IMR-90 (cell line): Measurements from ENCODE around the gene CCDC38. TPM values are rescaled to one million over a fixed set of nuclear protein-coding genes. Genes with fewer than 3 reads are reported as not detected.

Experiments
- ATAC-seq: fragments of 200-7000 bp; cut with Tn5 transposase; 2 replicates; pipeline ENCODE4 v1.9.1; 2020; ENCODE audit warnings: low read depth, mild to moderate bottlenecking, moderate library complexity
- BruUV-seq: library from RNA; stranded (reverse); fragments of 400-500 nt; replicated peaks from 2 replicates; lab custom pipeline; 2021; lab: Mats Ljungman, UMichigan
- CTCF ChIA-PET: fragments of 300-600 bp; formaldehyde crosslinking; extraction: SDS; loops from one replicate; lab custom pipeline; 2021; ENCODE audit warnings: antibody characterized with exemption; lab: Yijun Ruan, JAX
- POLR2A ChIA-PET: fragments of 300-600 bp; sonication (Branson Sonifier 250); formaldehyde crosslinking; loops from one replicate; lab custom pipeline; 2022; ENCODE audit warnings: antibody characterized with exemption; ENCODE audit not compliant: unreplicated experiment; lab: Charles Lee
- DNase-seq: peaks from one replicate; pipeline ENCODE4 v3.0.0; 2013
- H2AFZ ChIP-seq: replicated peaks from 2 replicates; pipeline ENCODE3; 2013; ENCODE audit warnings: low read length, mild to moderate bottlenecking; ENCODE audit not compliant: poor library complexity
- H2AK5ac ChIP-seq: 2 replicates; pipeline ENCODE4 v1.6.1; 2013; ENCODE audit warnings: low read depth, low read length, inconsistent platforms
- H2AK9ac ChIP-seq: replicated peaks from 2 replicates; pipeline ENCODE3; 2013; ENCODE audit warnings: mild to moderate bottlenecking, low read depth, low read length, moderate library complexity; ENCODE audit not compliant: poor library complexity
- H2BK120ac ChIP-seq: 2 replicates; pipeline ENCODE4 v1.6.1; 2013; ENCODE audit warnings: low read depth, low read length, inconsistent platforms
- H2BK15ac ChIP-seq: 3 replicates; pipeline ENCODE4 v1.6.1; 2013; ENCODE audit warnings: low read depth, low read length, inconsistent platforms
- H2BK20ac ChIP-seq: 2 replicates; pipeline ENCODE4 v1.6.1; 2013; ENCODE audit warnings: low read depth, mild to moderate bottlenecking, inconsistent platforms, low read length, moderate library complexity
- H2BK5ac ChIP-seq: 2 replicates; pipeline ENCODE4 v1.6.1; 2013; ENCODE audit warnings: mild to moderate bottlenecking, low read depth, low read length, inconsistent platforms; ENCODE audit not compliant: poor library complexity, severe bottlenecking
- H3K14ac ChIP-seq: replicated peaks from 2 replicates; pipeline ENCODE4 v1.6.1; 2013; ENCODE audit warnings: low read depth, low read length, inconsistent platforms
- H3K18ac ChIP-seq: 2 replicates; pipeline ENCODE4 v1.6.1; 2013; ENCODE audit warnings: low read depth, low read length, control low read depth
- H3K23ac ChIP-seq: 2 replicates; pipeline ENCODE4 v1.6.1; 2013; ENCODE audit warnings: low read depth, low read length, inconsistent platforms
- H3K27ac ChIP-seq: 2 replicates; pipeline ENCODE4 v1.5.1; 2013; ENCODE audit warnings: mild to moderate bottlenecking, control low read depth, low read length; ENCODE audit not compliant: insufficient read depth
- H3K27me3 ChIP-seq: 2 replicates; pipeline ENCODE4 v1.6.1; 2013; ENCODE audit warnings: low read length; ENCODE audit not compliant: control insufficient read depth, insufficient read depth
- H3K36me3 ChIP-seq: 2 replicates; pipeline ENCODE4 v1.6.1; 2013; ENCODE audit warnings: low read length, mixed read lengths; ENCODE audit not compliant: control insufficient read depth, insufficient read depth
- H3K4ac ChIP-seq: 2 replicates; pipeline ENCODE4 v1.6.1; 2013; ENCODE audit warnings: low read depth, low read length, inconsistent platforms
- H3K4me1 ChIP-seq: 2 replicates; pipeline ENCODE4 v1.6.1; 2013; ENCODE audit warnings: low read length, mixed read lengths; ENCODE audit not compliant: control insufficient read depth, insufficient read depth
- H3K4me2 ChIP-seq: 2 replicates; pipeline ENCODE4 v1.6.1; 2013; ENCODE audit warnings: low read depth, mild to moderate bottlenecking, control low read depth, low read length, moderate library complexity
- H3K4me3 ChIP-seq: 2 replicates; pipeline ENCODE4 v1.5.1; 2013; ENCODE audit warnings: low read depth, mild to moderate bottlenecking, control low read depth, low read length, moderate library complexity; ENCODE audit not compliant: insufficient read depth
- H3K56ac ChIP-seq: 2 replicates; pipeline ENCODE4 v1.6.1; 2013; ENCODE audit warnings: low read length, inconsistent platforms; ENCODE audit not compliant: insufficient read depth; ENCODE audit errors: extremely low read depth
- H3K79me1 ChIP-seq, 2 experiments: 2 replicates each; pipeline ENCODE4 v1.6.1; 2013; ENCODE audit warnings: low read length in 2 of 2, inconsistent platforms in 1 of 2, low read depth in 1 of 2
- H3K9ac ChIP-seq: 2 replicates; pipeline ENCODE4 v1.6.1; 2013; ENCODE audit warnings: low read depth, low read length, control low read depth
- H3K9me1 ChIP-seq: 2 replicates; pipeline ENCODE4 v1.6.1; 2013; ENCODE audit warnings: low read length, inconsistent platforms; ENCODE audit not compliant: insufficient read depth
- H3K9me3 ChIP-seq: 2 replicates; pipeline ENCODE4 v1.6.1; 2013; ENCODE audit warnings: low read length; ENCODE audit not compliant: control insufficient read depth, insufficient read depth
- H4K20me1 ChIP-seq: 2 replicates; pipeline ENCODE4 v1.6.1; 2013; ENCODE audit warnings: low read length, inconsistent platforms; ENCODE audit not compliant: insufficient read depth
- H4K5ac ChIP-seq: 2 replicates; pipeline ENCODE4 v1.6.1; 2013; ENCODE audit warnings: mild to moderate bottlenecking, low read depth, low read length, control low read depth
- H4K8ac ChIP-seq, 2 experiments: 2 replicates each; pipeline ENCODE4 v1.6.1; 2013; ENCODE audit warnings: low read depth in 2 of 2, low read length in 2 of 2, control low read depth in 1 of 2, inconsistent platforms in 1 of 2
- H4K91ac ChIP-seq: 2 replicates; pipeline ENCODE4 v1.6.1; 2013; ENCODE audit warnings: low read depth, low read length, inconsistent platforms; ENCODE audit not compliant: insufficient read depth
- BHLHE40 ChIP-seq: fragments of 150-350 bp; IDR thresholded peaks from 2 replicates; pipeline ENCODE4 v1.6.1; 2016; ENCODE audit warnings: mild to moderate bottlenecking, low read depth, low read length
- ELK1 ChIP-seq: fragments of 150-350 bp; IDR thresholded peaks from 2 replicates; pipeline ENCODE4 v1.6.1; 2016; ENCODE audit warnings: low read depth, mild to moderate bottlenecking, low read length, moderate library complexity, borderline replicate concordance
- FOS ChIP-seq: fragments of 150-350 bp; IDR thresholded peaks from 2 replicates; pipeline ENCODE4 v1.6.1; 2016; ENCODE audit warnings: low read depth, low read length
- MXI1 ChIP-seq: IDR thresholded peaks from 2 replicates; pipeline ENCODE4 v1.6.1; 2012; ENCODE audit warnings: low read depth, mild to moderate bottlenecking, low read length, moderate library complexity, borderline replicate concordance
- NFE2L2 ChIP-seq: fragments of 150-350 bp; IDR thresholded peaks from 2 replicates; pipeline ENCODE4 v1.6.1; 2016; ENCODE audit warnings: low read depth, mild to moderate bottlenecking, low read length
- RAD21 ChIP-seq: IDR thresholded peaks from 2 replicates; pipeline ENCODE4 v1.6.1; 2012; ENCODE audit warnings: low read length, improper control_type of control experiment
- RCOR1 ChIP-seq: IDR thresholded peaks from 2 replicates; pipeline ENCODE4 v1.6.1; 2012; ENCODE audit warnings: mild to moderate bottlenecking, low read length, improper control_type of control experiment; ENCODE audit not compliant: insufficient replicate concordance
- WGBS, 2 experiments: methylation state at CpG; one replicate each; pipeline versions ENCODE4 v1.1.5 to v1.1.7; 2013; ENCODE audit warnings: missing lambda C conversion rate in 2 of 2; ENCODE audit not compliant: insufficient read length in 1 of 2; ENCODE audit errors: extremely low coverage in 2 of 2; 5-methylcytosine and 5-hydroxymethylcytosine counted together
- dilution Hi-C: fragments of 300-500 bp; cut with HindIII; formaldehyde crosslinking; loops from one replicate; pipeline ENCODE4 v1.14.3; 2018; ENCODE audit warnings: low sequenced_read_pairs; ENCODE audit not compliant: unreplicated experiment
- in situ Hi-C: fragments of 300-500 bp; cut with MboI; formaldehyde crosslinking; loops from 3 replicates; pipeline ENCODE4 v1.14.3; 2019; ENCODE audit warnings: low sequenced_read_pairs, inconsistent platforms, mixed read lengths
- intact Hi-C: fragments of 100-400 bp; cut with micrococcal nuclease; formaldehyde crosslinking; loops from 2 replicates; pipeline ENCODE4 v1.10.0; 2022
- polyA plus RNA-seq, 3 experiments: library from polyadenylated mRNA; depleted of rRNA; stranded (reverse); fragments of >200 nt; gene quantifications; 2 replicates each; pipeline ENCODE4 v1.2.3, GENCODE V29; 2012; ENCODE audit warnings: low replicate concordance in 1 of 3
- total RNA-seq: library from RNA; depleted of rRNA; stranded (reverse); fragments of >200 nt; gene quantifications from 2 replicates; pipeline ENCODE4 v1.2.3, GENCODE V29; 2012

Gene CCDC38
- total and polyA plus RNA-seq, 2 of the 4 experiments (the other 2 are of a cell fraction) = not detected

GRCh38 chr12:95953000-95953399 lies 10.6 kb upstream of the CCDC38 start:
- H3K27ac ChIP-seq = no peak overlapping the region
- H3K14ac ChIP-seq = no peak overlapping the region
- H3K23ac ChIP-seq = no peak overlapping the region
- POLR2A ChIA-PET = no interaction called here
- H4K8ac ChIP-seq = no peak overlapping the region
- no peaks in the 10 kb centered on the region for H3K36me3 ChIP-seq
- in situ Hi-C loops = no loop called here
- H3K4me3 ChIP-seq = no peak overlapping the region
- H3K4me1 ChIP-seq = no peaks in the 10 kb centered on the region
- no peak overlapping the region for H2BK20ac ChIP-seq
- H3K9me1 ChIP-seq = no peaks in the 10 kb centered on the region
- no peaks in the 10 kb centered on the region for H3K79me1 ChIP-seq
- no TSS peak for BruUV-seq
- H4K20me1 ChIP-seq = no peaks in the 10 kb centered on the region
- H2BK5ac ChIP-seq = no peak overlapping the region
- intact Hi-C loops = no loop called here
- no peak overlapping the region for H3K56ac ChIP-seq
- peaks cover 16% of the 10 kb centered on the region for H3K27me3 ChIP-seq
- no peak overlapping the region for H2AK9ac ChIP-seq
- H2AK5ac ChIP-seq = no peak overlapping the region
- H3K4ac ChIP-seq = no peak overlapping the region
- DNase-seq (no peak), ATAC-seq (no peak)
- H3K4me2 ChIP-seq = no peak overlapping the region
- CTCF ChIA-PET = interaction anchor here (0.6 to 0.7 kb wide), 3 partner anchors 83 to 1678 kb away, joined by 3 read pairs; no protein-coding TSS in a partner anchor
- WGBS, 2 experiments = no CpG with 5 or more reads among the region's 1 CpG
- no peak overlapping the region for H3K9ac ChIP-seq
- no peak overlapping the region for H4K5ac ChIP-seq
- no peak overlapping the region for H3K18ac ChIP-seq
- H2AFZ ChIP-seq = no peak overlapping the region
- TF ChIP-seq ELK1 = no peak
- no peak for TF ChIP-seq BHLHE40
- no peak for TF ChIP-seq NFE2L2
- TF ChIP-seq RAD21 = no peak
- TF ChIP-seq MXI1 = no peak
- no peak for TF ChIP-seq RCOR1
- no peak for TF ChIP-seq FOS
- H2BK120ac ChIP-seq = no peak overlapping the region
- dilution Hi-C loops = no loop called here
- H2BK15ac ChIP-seq = no peak overlapping the region
- H3K9me3 ChIP-seq = no peaks in the 10 kb centered on the region
- no peak overlapping the region for H4K91ac ChIP-seq
